Inferior parietal cortex (tissue), 1 donor: ENCODE data around the gene RSPH1.

Experiments used
- DNase-seq: peaks from one replicate; pipeline ENCODE4 v3.0.0-alpha.2; 2016; ENCODE audit errors: extremely low spot score

RSPH1 gene

GRCh38 chr21:42496120-42496838 lies at the start of gene RSPH1:
Gene RSPH1 (minus strand): TSS chr21:42496224. CDS start chr21:42496186, 38 bp downstream.
- peak; percentile 99 for DNase-seq

- no peak for DNase-seq
These were observed 49.7 kb upstream of the RSPH1 start for GRCh38 chr21:42545745-42546144.

- DNase-seq: no peak
These were observed 49.3 kb upstream of the RSPH1 start for GRCh38 chr21:42545317-42545716.

DNA sequence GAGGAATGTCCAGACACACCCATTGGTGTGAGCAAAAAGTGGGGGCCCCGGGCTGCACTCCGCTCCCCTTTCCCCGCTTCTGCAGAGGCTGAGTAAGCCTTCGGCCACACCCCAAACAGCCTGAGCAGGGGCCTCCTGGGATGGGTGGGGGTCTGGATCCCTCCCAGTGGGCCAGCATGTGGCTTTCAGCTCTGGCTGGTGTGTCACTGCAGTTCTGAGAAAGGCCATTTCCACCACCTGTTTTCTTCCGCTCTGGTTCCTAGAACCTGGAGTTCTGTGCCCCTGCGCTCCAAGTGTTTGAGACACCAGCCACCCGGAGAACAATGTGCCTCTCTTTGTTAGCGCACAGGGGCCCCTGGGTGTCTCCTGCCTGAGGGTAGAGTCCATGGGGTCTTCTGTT lies 48.5 kb upstream of the RSPH1 start:
- no peak for DNase-seq

- no peak for DNase-seq
These were observed 47.3 kb upstream of the RSPH1 start for GRCh38 chr21:42543106-42543847.

DNA sequence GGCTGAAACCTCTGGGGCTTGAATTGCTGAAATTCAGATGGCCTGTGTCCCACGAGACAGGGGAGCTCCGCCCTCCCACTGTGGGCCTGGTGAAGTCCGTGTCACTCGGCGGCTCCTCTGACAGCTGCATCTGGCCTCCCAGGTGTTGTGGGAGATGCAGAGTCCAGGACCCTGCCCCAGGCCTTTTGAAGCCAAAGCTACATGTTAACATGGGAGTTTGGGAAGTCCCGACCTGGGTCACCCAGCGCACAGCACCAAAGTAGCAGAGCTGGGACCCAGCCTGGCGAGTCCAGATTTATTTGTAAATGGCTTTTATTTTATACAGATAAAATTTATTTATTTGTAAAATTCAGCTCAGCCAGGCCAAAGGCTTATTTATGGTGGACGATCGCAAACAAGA lies 46.6 kb upstream of the RSPH1 start:
- no peak for DNase-seq

DNA sequence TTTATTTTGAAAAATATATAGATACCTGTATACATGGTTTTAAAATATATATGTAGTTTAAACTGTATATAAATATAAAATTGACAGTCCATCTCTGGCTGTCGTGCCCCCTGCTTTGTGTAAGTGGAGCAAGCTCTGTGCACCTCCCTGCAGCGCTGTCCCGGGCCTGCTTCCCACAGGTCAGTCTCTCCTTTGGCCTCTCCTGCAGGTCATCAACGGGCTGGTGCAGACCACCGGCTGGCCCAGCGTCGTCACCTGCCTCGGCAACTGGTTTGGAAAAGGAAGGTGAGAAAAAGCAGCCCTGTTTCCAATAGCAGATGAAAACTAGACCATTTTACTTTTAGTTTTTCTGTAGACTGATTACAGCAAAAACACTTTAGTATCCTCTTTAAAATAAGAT lies 46.2 kb upstream of the RSPH1 start:
- DNase-seq: no peak

DNA sequence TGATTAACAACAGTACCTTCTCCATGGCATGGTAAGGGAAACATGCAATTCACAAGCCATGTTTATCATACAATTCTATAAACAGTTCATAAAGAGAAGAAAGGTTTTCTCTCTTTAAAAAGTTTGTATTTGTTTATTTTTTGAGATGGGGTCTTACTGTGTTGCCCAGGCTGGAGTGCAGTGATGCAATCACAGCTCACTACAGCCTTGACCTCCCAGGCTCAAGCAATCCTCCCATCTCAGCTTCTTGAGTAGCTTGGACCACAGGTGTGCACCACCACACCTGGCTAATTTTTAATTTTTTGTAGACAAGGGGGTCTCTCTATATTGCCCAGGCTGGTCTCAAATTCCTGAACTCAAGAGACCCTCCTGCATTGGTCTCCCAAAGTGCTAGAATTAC lies 45.6 kb upstream of the RSPH1 start:
- DNase-seq: no peak

DNA sequence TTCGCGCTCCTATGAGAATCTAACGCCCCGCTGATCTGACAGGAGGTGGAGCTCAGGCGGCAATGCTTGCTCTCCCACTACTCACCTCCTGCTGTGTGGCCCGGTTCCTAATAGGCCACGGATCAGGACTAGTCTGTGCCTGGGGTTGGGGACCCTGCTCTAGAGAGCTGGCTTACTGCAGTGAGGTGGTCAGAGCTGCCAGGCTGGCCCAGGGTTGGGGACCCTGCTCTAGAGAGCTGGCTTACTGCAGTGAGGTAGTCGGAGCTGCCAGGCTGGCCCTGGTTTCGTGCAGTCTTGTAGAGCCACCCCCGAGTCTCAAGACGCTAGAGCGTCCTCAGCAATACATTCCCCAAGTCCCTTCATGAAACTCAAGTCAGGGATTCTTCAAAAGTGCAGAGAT lies 45.1 kb upstream of the RSPH1 start:
- no peak for DNase-seq

- DNase-seq: no peak
These were observed 44.4 kb upstream of the RSPH1 start for GRCh38 chr21:42540396-42540795.

- DNase-seq: no peak
These were observed 43.9 kb upstream of the RSPH1 start for GRCh38 chr21:42539931-42540343.

DNA sequence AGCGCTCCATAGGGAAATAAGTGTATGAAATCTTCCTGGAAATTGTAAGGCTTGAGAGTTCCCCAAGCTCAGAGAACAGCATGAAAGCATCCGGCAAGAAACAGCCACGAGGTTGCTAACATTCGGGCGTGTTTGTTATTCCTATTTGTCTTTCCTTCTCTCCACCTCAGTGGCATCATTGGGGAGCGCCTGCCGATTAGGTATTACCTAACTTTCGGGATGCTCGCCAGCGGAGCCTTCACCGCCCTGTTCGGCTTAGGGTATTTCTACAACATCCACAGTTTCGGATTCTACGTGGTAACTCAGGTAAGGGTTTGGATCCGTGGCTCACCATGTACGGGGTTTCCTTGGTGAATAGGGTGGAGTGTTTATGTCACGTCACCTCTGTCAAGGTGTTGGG lies 43.3 kb upstream of the RSPH1 start:
- DNase-seq: no peak

DNA sequence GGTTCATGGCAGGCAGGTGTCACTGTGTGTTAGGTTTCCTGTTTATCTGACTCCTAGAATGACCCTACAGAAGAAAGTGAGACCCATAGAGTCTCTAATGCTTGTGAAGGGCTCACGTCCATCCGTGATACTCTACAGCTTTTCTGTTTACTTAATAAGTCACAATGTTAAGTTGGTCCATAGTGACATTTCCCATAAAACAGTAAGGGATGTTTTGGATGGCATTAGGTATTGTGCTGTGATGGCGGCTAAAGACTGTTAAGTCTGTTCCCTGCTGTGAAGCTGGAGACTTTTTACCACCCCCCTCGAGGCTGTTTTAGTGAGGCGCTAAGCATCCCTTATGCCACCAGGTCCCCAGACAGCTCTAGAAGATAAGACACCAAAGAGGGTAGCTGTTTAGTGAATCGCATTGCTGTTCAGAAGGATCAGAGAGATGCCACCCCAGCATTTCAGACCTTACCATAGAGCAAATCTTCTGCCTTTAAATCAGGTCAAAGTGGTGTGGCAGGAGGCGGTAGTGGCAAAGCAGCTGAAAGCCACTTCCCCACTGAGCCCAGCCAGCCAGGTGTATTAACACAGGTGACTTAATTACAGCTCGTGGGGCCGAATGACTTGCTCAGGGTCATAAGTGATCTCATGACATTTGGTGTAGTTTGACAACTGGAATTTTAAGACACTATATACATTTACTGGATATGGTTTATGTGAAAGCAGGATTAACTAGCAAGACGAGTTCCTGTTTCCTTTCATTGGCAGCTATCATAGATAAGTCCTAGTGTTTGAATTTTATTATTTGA lies 42.7 kb upstream of the RSPH1 start:
- DNase-seq: no peak

- no peak for DNase-seq
These were observed 41.2 kb upstream of the RSPH1 start for GRCh38 chr21:42537106-42537742.

GRCh38 chr21:42536601-42537000 lies 40.6 kb upstream of the RSPH1 start:
- DNase-seq: no peak

GRCh38 chr21:42535602-42536171 lies 39.7 kb upstream of the RSPH1 start:
- DNase-seq: no peak

GRCh38 chr21:42534421-42535378 lies 38.7 kb upstream of the RSPH1 start:
- no peak for DNase-seq

- DNase-seq: no peak
These were observed 37.9 kb upstream of the RSPH1 start for GRCh38 chr21:42533963-42534355.

DNA sequence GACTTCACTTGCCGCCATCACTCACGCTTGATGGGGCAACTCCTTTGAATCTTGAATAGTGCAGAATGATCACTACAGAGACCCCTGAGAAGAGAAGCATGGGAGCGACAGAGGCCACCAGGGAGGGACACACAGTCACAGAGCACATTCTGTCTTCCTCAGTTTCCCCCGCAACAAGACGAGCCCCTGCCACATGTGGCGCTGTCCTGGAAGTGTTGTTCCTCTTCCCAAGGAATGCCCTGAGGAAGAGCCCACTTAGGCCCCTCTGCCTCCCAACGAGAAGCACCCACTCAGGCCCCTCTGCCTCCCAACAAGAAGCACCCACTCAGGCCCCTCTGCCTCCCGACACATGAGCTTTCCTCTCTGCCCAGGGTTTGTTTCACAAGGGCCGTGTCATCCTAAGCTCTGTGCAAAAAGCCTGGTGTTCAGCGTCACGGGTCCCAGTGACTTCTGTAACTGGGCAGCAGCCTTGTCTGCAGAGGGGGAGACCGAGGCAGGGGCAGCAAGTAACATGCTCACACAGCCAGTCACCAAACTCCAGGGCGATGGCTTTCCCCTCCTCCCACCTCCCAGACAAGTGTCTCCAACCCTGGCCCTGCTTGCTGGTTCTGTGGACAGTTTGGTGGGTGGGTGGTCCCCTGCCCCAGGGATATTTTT lies 37.4 kb upstream of the RSPH1 start:
- no peak for DNase-seq
